Vagina (tissue), 2 donors: ENCODE measurements around the gene WAC.

Source experiments
- CTCF ChIP-seq, 3 experiments: fragments of 450-650 bp in 2 of 3; fragments of 200-600 bp in 1 of 3; sonication (generic) in 1 of 3; IDR thresholded peaks; one replicate each; pipeline ENCODE4 v1.5.1; 2017 to 2019; ENCODE audit warnings: antibody characterized with exemption in 3 of 3, mild to moderate bottlenecking in 2 of 3, moderate library complexity in 2 of 3
- POLR2A ChIP-seq, 2 donors: fragments of 450-650 bp; IDR thresholded peaks; one replicate each; pipeline ENCODE4 v1.6.1; 2017; ENCODE audit warnings: antibody characterized with exemption in 2 of 2, mild to moderate bottlenecking in 2 of 2, moderate library complexity in 2 of 2
- POLR2AphosphoS5 ChIP-seq, 2 donors: sonication (generic); formaldehyde crosslinking; IDR thresholded peaks; one replicate each; pipeline ENCODE4 v1.9.0; 2017; ENCODE audit warnings: antibody characterized with exemption in 2 of 2, mild to moderate bottlenecking in 2 of 2, low read depth in 1 of 2; ENCODE audit not compliant: insufficient read depth in 1 of 2

GRCh38 chr10:28503114-28503513 lies 29.8 kb upstream of the WAC start:
- TF ChIP-seq POLR2AphosphoS5 (IDR thresholded peaks at IDR 0.05; ENCODE audit: insufficient read depth in 1 of 2, low read depth in 1 of 2): no peak
- no peak for TF ChIP-seq CTCF (IDR thresholded peaks at IDR 0.05)
- no peak for TF ChIP-seq POLR2A (IDR thresholded peaks at IDR 0.05)
